SK-N-SH (cell line): ENCODE results near the gene PTBP1. TPM values are rescaled to one million over a fixed set of nuclear protein-coding genes. Genes with fewer than 3 reads are reported as not detected.

ENCODE experiments used
- CTCF ChIA-PET: fragments of 300-600, 350-600 bp; formaldehyde crosslinking; extraction: SDS; loops from one replicate; lab custom pipeline; 2021; lab: Yijun Ruan, JAX
- POLR2A ChIA-PET: fragments of 350-600 bp; sonication (Branson Sonifier 250); formaldehyde crosslinking; extraction: SDS; loops from one replicate; lab custom pipeline; 2020; ENCODE audit warnings: antibody characterized with exemption, inconsistent platforms; lab: Yijun Ruan, JAX
- DNase-seq: peaks from one replicate; pipeline ENCODE4 v3.0.0; 2012
- H2AFZ ChIP-seq: fragments of 200-600 bp; sonication (generic); 2 replicates; pipeline ENCODE4 v1.8.1; 2016; ENCODE audit warnings: antibody characterized with exemption, mild to moderate bottlenecking, low read depth
- H3F3A ChIP-seq: fragments of 200-600 bp; sonication (generic); replicated peaks from 2 replicates; pipeline ENCODE3; 2016; ENCODE audit warnings: antibody characterized with exemption, mild to moderate bottlenecking; ENCODE audit not compliant: insufficient read depth
- H3K27ac ChIP-seq, 2 experiments: fragments of 200-500 bp in 1 of 2; fragments of 200-600 bp in 1 of 2; sonication (Bioruptor generic) in 1 of 2; sonication (generic), shearing (Covaris generic) in 1 of 2; 2 replicates each; pipeline versions ENCODE4 v1.5.1 to v1.6.1; 2014 to 2016; ENCODE audit warnings: low read depth in 2 of 2, inconsistent platforms in 1 of 2, low read length in 1 of 2, mild to moderate bottlenecking in 1 of 2, mixed read lengths in 1 of 2
- H3K27me3 ChIP-seq: fragments of 200-600 bp; sonication (generic), shearing (Covaris generic); 2 replicates; pipeline ENCODE4 v1.6.1; 2016; ENCODE audit warnings: mixed run types; ENCODE audit not compliant: insufficient read depth
- H3K36me3 ChIP-seq, 2 experiments: fragments of 200-500 bp in 1 of 2; fragments of 200-600 bp in 1 of 2; sonication (Bioruptor generic) in 1 of 2; sonication (generic) in 1 of 2; replicated peaks in 1 of 2; 2 replicates each; pipeline versions ENCODE3 to v1.5.1; 2014 to 2016; ENCODE audit warnings: low read length in 1 of 2, mild to moderate bottlenecking in 1 of 2; ENCODE audit not compliant: insufficient read depth in 2 of 2, control insufficient read depth in 1 of 2
- H3K4me1 ChIP-seq, 2 experiments: fragments of 200-500 bp in 1 of 2; fragments of 200-600 bp in 1 of 2; sonication (Bioruptor generic) in 1 of 2; sonication (generic), shearing (Covaris generic) in 1 of 2; 2 replicates each; pipeline versions ENCODE4 v1.5.1 to v1.6.1; 2014 to 2016; ENCODE audit warnings: low read depth in 1 of 2, low read length in 1 of 2, mixed run types in 1 of 2; ENCODE audit not compliant: insufficient read depth in 2 of 2, control insufficient read depth in 1 of 2
- H3K4me2 ChIP-seq: fragments of 200-600 bp; sonication (generic), shearing (Covaris generic); 2 replicates; pipeline ENCODE4 v1.6.1; 2017; ENCODE audit warnings: mixed run types
- H3K4me3 ChIP-seq, 2 experiments: fragments of 200-500 bp in 1 of 2; fragments of 200-600 bp in 1 of 2; sonication (Bioruptor generic) in 1 of 2; sonication (generic), shearing (Covaris generic) in 1 of 2; 2 replicates each; pipeline versions ENCODE4 v1.5.1 to v1.8.1; 2014 to 2016; ENCODE audit warnings: low read depth in 2 of 2, inconsistent platforms in 1 of 2, low read length in 1 of 2, mild to moderate bottlenecking in 1 of 2, mixed read lengths in 1 of 2, moderate library complexity in 1 of 2
- H3K79me2 ChIP-seq: fragments of 200-600 bp; sonication (generic); 2 replicates; pipeline ENCODE4 v1.8.1; 2017; ENCODE audit warnings: mild to moderate bottlenecking; ENCODE audit not compliant: insufficient read depth
- H3K9ac ChIP-seq: fragments of 200-600 bp; sonication (generic); 2 replicates; pipeline ENCODE4 v1.6.1; 2017; ENCODE audit warnings: mixed run types
- H3K9me2 ChIP-seq: fragments of 200-600 bp; sonication (generic); 2 replicates; pipeline ENCODE4 v1.6.1; 2017; ENCODE audit warnings: mixed run types
- H3K9me3 ChIP-seq: fragments of 200-600 bp; sonication (generic); 2 replicates; pipeline ENCODE4 v1.6.1; 2017; ENCODE audit warnings: mixed run types, mild to moderate bottlenecking, moderate library complexity
- H4K20me1 ChIP-seq: fragments of 200-600 bp; sonication (generic); 2 replicates; pipeline ENCODE4 v1.6.1; 2017; ENCODE audit warnings: mild to moderate bottlenecking, mixed run types; ENCODE audit not compliant: insufficient read depth
- ELF1 ChIP-seq: IDR thresholded peaks from 2 replicates; pipeline ENCODE4 v1.4.0; 2012
- EP300 ChIP-seq, 2 experiments: IDR thresholded peaks; 2 replicates each; pipeline versions ENCODE4 v1.4.0 to v1.6.1; 2012; ENCODE audit warnings: borderline replicate concordance in 1 of 2, low read depth in 1 of 2, low read length in 1 of 2
- EZH2phosphoT487 ChIP-seq: fragments of 200-600 bp; sonication (generic); IDR thresholded peaks from 2 replicates; pipeline ENCODE4 v1.6.1; 2017; ENCODE audit warnings: low read depth, mixed run types, mild to moderate bottlenecking, antibody characterized with exemption, moderate library complexity, borderline replicate concordance
- FOXJ3 ChIP-seq: sonication (generic); formaldehyde crosslinking; IDR thresholded peaks from 2 replicates; pipeline ENCODE4 v1.5.1; 2020; ENCODE audit warnings: mild to moderate bottlenecking, missing genetic modification reagents
- FOXM1 ChIP-seq: IDR thresholded peaks from 2 replicates; pipeline ENCODE4 v1.4.0; 2012; ENCODE audit warnings: low read depth, mild to moderate bottlenecking
- GABPA ChIP-seq: IDR thresholded peaks from 2 replicates; pipeline ENCODE4 v1.4.0; 2012; ENCODE audit warnings: low read depth, mild to moderate bottlenecking
- GATA2 ChIP-seq: sonication (generic); formaldehyde crosslinking; IDR thresholded peaks from 2 replicates; pipeline ENCODE4 v1.5.0; 2020; ENCODE audit warnings: mild to moderate bottlenecking, missing genetic modification reagents
- JUND ChIP-seq: IDR thresholded peaks from 2 replicates; pipeline ENCODE4 v1.4.0; 2012
- MEF2A ChIP-seq: IDR thresholded peaks from 2 replicates; pipeline ENCODE4 v1.4.0; 2012; ENCODE audit warnings: low read depth, borderline replicate concordance
- MXI1 ChIP-seq: IDR thresholded peaks from 2 replicates; pipeline ENCODE4 v1.6.1; 2012; ENCODE audit warnings: mild to moderate bottlenecking, low read depth, low read length, improper control_type of control experiment
- NRF1 ChIP-seq: IDR thresholded peaks from 2 replicates; pipeline ENCODE4 v1.6.1; 2012; ENCODE audit warnings: low read depth, mild to moderate bottlenecking, low read length
- PBX3 ChIP-seq: IDR thresholded peaks from 2 replicates; pipeline ENCODE4; 2012
- POLR2AphosphoS5 ChIP-seq: IDR thresholded peaks from 2 replicates; pipeline ENCODE4 v1.6.1; 2012; ENCODE audit warnings: low read depth, low read length
- RCOR1 ChIP-seq: fragments of 150-350 bp; IDR thresholded peaks from 2 replicates; pipeline ENCODE4 v1.6.1; 2017; ENCODE audit warnings: antibody characterized with exemption, low read length
- REST ChIP-seq: IDR thresholded peaks from 2 replicates; pipeline ENCODE4 v1.6.1; 2012; ENCODE audit warnings: mild to moderate bottlenecking, low read depth, low read length, moderate library complexity
- RFX5 ChIP-seq: IDR thresholded peaks from 2 replicates; pipeline ENCODE4 v1.6.1; 2012; ENCODE audit warnings: mild to moderate bottlenecking, improper control_type of control experiment, low read length
- SMC3 ChIP-seq: IDR thresholded peaks from 2 replicates; pipeline ENCODE4 v1.6.1; 2012; ENCODE audit warnings: low read depth, low read length, improper control_type of control experiment
- TAF1 ChIP-seq: IDR thresholded peaks from 2 replicates; pipeline ENCODE4 v1.6.1; 2012; ENCODE audit warnings: low read depth, mild to moderate bottlenecking, low read length, moderate library complexity, borderline replicate concordance
- TCF12 ChIP-seq: IDR thresholded peaks from 2 replicates; pipeline ENCODE4 v1.4.0; 2012
- YY1 ChIP-seq: IDR thresholded peaks from 2 replicates; pipeline ENCODE4 v1.4.0; 2012; ENCODE audit warnings: low read depth, mild to moderate bottlenecking
- WGBS: methylation state at CpG from one replicate; pipeline ENCODE4 v1.1.6; 2017; ENCODE audit warnings: low lambda C conversion rate; 5-methylcytosine and 5-hydroxymethylcytosine counted together
- polyA plus RNA-seq, 3 experiments: library from polyadenylated mRNA; depleted of rRNA; stranded (reverse); fragments of >200 nt; gene quantifications; 2 replicates each; pipeline ENCODE4 v1.2.3, GENCODE V29; 2012

The PTBP1 gene
- polyA plus RNA-seq, 1 of the 3 experiments (the other 2 are of a cell fraction), result 243 TPM

DNA sequence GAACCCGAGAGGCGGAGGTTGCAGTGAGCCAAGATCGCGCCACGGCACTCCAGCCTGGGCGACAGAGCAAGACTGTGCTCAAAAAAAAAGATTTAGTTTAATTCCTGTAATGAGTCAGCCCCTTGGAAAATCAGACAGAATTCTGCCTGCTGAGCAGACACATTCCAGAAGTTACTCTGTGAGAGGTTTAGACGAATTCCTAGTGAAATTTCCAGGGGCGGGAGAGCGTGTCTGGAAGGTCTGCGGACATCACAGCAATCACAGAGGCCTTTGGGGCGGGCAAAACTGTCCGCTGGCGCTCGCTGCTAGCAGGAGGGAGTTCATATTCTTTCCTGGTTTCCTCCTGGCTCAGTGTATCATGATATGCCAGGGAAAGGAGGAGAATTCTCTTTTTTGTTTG lies 28.8 kb upstream of the PTBP1 start (continued):
- TF ChIP-seq REST (no peak), MEF2A (no peak), FOXJ3 (CRISPR knock-in tag) (no peak)

DNA sequence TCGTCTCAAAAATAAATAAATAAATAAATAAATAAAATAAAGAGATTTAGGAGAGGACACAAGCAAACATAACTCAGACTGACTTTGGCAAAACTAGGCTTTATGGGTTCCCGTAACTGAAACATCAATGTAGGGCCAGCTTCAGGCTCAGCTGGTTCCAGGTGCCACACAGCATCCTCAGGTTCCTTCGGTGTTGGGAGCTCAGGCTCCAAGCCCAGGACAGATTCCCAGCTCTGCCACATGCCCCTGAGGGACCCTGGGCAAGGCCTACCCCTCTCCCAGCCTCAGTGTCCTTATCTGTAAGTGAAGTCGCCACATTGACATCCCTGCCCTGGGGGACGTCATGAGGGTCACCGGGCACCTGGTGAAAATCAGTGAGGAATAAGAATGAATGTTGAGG lies 27.6 kb upstream of the PTBP1 start:
- no peaks in the 10 kb centered on the region for H3K36me3 ChIP-seq
- peaks cover 7% of the 10 kb centered on the region for H3F3A ChIP-seq
- H3K4me1 ChIP-seq, result no peaks in the 10 kb centered on the region
- H3K4me3 ChIP-seq, result no peak overlapping the region
- H2AFZ ChIP-seq, result no peak overlapping the region
- no peak for TF ChIP-seq POLR2AphosphoS5
- TF ChIP-seq GABPA, result no peak
- no peak for TF ChIP-seq ELF1
- TF ChIP-seq MXI1, result no peak
- no peak for TF ChIP-seq GATA2 (CRISPR knock-in tag)
- no peak for TF ChIP-seq RCOR1
- TF ChIP-seq FOXM1, result no peak
- no peak for TF ChIP-seq TCF12
- TF ChIP-seq MEF2A, result no peak
- no peak for TF ChIP-seq RFX5
- no peak for TF ChIP-seq JUND
- TF ChIP-seq REST, result no peak
- TF ChIP-seq EZH2phosphoT487, result no peak
- no peak for TF ChIP-seq TAF1
- TF ChIP-seq EP300 (IDR thresholded peaks at IDR 0.05; ENCODE audit: borderline replicate concordance in 1 of 2, low read depth in 1 of 2, low read length in 1 of 2), result no peak
- no peak for TF ChIP-seq NRF1
- no peak for TF ChIP-seq YY1
- no peak for TF ChIP-seq SMC3
- TF ChIP-seq PBX3, result no peak
- DNase-seq, result no peak
- no peaks in the 10 kb centered on the region for H3K9me3 ChIP-seq
- H3K4me2 ChIP-seq, result no peak overlapping the region
- H3K27me3 ChIP-seq, result no peaks in the 10 kb centered on the region
- POLR2A ChIA-PET, result no interaction called here
- no peak overlapping the region for H3K9ac ChIP-seq
- H3K9me2 ChIP-seq, result no peaks in the 10 kb centered on the region
- H3K79me2 ChIP-seq, result no peaks in the 10 kb centered on the region
- no peak overlapping the region for H3K27ac ChIP-seq
- WGBS, result 71% methylated on average over 5 of the region's 6 CpGs
- no peaks in the 10 kb centered on the region for H4K20me1 ChIP-seq
- CTCF ChIA-PET, result interaction anchor here (0.7 to 2.7 kb wide), 21 partner anchors 16 to 226 kb away, joined by 3 to 13 read pairs (median 4); partner anchors contain the start of genes CFD, MED16, PRTN3 and RNU6-9
